Neural progenitor cell (in vitro differentiated cells): Measurements from ENCODE around the gene RBKS. TPM values are rescaled to one million over a fixed set of nuclear protein-coding genes. Genes with fewer than 3 reads are reported as not detected.

Experiments used
- DNase-seq: peaks from one replicate; pipeline ENCODE4 v3.0.0-alpha.2; 2016; ENCODE audit warnings: low spot score
- H2AFZ ChIP-seq: fragments of 200-600 bp; sonication (generic); replicated peaks from 2 replicates; pipeline ENCODE4 v1.6.1; 2016; ENCODE audit warnings: antibody characterized with exemption
- H3F3A ChIP-seq: fragments of 200-600 bp; sonication (generic); 2 replicates; pipeline ENCODE4 v1.6.1; 2016; ENCODE audit warnings: antibody characterized with exemption, low read depth
- H3K27ac ChIP-seq: fragments of 200-600 bp; sonication (generic); 2 replicates; pipeline ENCODE4 v1.5.1; 2016; ENCODE audit warnings: mild to moderate bottlenecking
- H3K27me3 ChIP-seq: fragments of 200-600 bp; sonication (generic); 2 replicates; pipeline ENCODE4 v1.6.1; 2016; ENCODE audit warnings: mild to moderate bottlenecking, moderate library complexity
- H3K36me3 ChIP-seq: fragments of 200-600 bp; sonication (generic); 2 replicates; pipeline ENCODE4 v1.5.1; 2016
- H3K4me1 ChIP-seq: fragments of 200-600 bp; sonication (generic); 2 replicates; pipeline ENCODE4 v1.6.1; 2016; ENCODE audit warnings: mixed run types
- H3K4me2 ChIP-seq: fragments of 200-600 bp; sonication (generic); 2 replicates; pipeline ENCODE4 v1.6.1; 2016
- H3K4me3 ChIP-seq: fragments of 200-600 bp; sonication (generic); 2 replicates; pipeline ENCODE4 v1.5.1; 2016
- H3K79me2 ChIP-seq: fragments of 200-600 bp; sonication (generic); 2 replicates; pipeline ENCODE4 v1.6.1; 2016; ENCODE audit warnings: low read depth
- H3K9ac ChIP-seq: fragments of 200-600 bp; sonication (generic); 2 replicates; pipeline ENCODE4 v1.6.1; 2016
- H3K9me3 ChIP-seq: fragments of 200-600 bp; sonication (generic); 2 replicates; pipeline ENCODE4 v1.5.1; 2016; ENCODE audit warnings: low read depth
- H4K20me1 ChIP-seq: fragments of 200-600 bp; sonication (generic); 2 replicates; pipeline ENCODE4 v1.6.1; 2016; ENCODE audit warnings: low read depth
- H3K27ac Mint-ChIP-seq: 3 replicates; pipeline ENCODE4 v1.8.0; 2021; ENCODE audit warnings: mixed read lengths
- H3K27me3 Mint-ChIP-seq: 2 replicates; pipeline ENCODE4 v1.8.0; 2022; ENCODE audit warnings: low read depth, mild to moderate bottlenecking, inconsistent platforms, moderate library complexity, mixed read lengths; ENCODE audit not compliant: insufficient read depth
- H3K36me3 Mint-ChIP-seq: 3 replicates; pipeline ENCODE4 v1.8.0; 2021; ENCODE audit warnings: mixed read lengths
- H3K4me1 Mint-ChIP-seq: 3 replicates; pipeline ENCODE4 v1.8.0; 2021; ENCODE audit warnings: mixed read lengths
- H3K4me3 Mint-ChIP-seq: 3 replicates; pipeline ENCODE4 v1.8.0; 2021; ENCODE audit warnings: mild to moderate bottlenecking, moderate library complexity, mixed read lengths
- H3K9me3 Mint-ChIP-seq: 3 replicates; pipeline ENCODE4 v1.8.0; 2020; ENCODE audit warnings: mixed read lengths
- CTCF ChIP-seq: fragments of 200-600 bp; sonication (generic); IDR thresholded peaks from 2 replicates; pipeline ENCODE4 v1.5.1; 2017; ENCODE audit warnings: antibody characterized with exemption, mild to moderate bottlenecking
- EZH2 ChIP-seq: fragments of 200-600 bp; sonication (generic); IDR thresholded peaks from 2 replicates; pipeline ENCODE4 v1.6.1; 2017; ENCODE audit warnings: antibody characterized with exemption, mild to moderate bottlenecking, moderate library complexity
- EZH2phosphoT487 ChIP-seq: fragments of 200-600 bp; sonication (generic); IDR thresholded peaks from 2 replicates; pipeline ENCODE4 v1.6.1; 2017; ENCODE audit warnings: antibody characterized with exemption
- total RNA-seq: library from RNA; depleted of rRNA; stranded (reverse); fragments of >200 nt; gene quantifications from 2 replicates; pipeline ENCODE4 v1.2.3, GENCODE V29; 2015; ENCODE audit warnings: low replicate concordance

Gene RBKS
- total RNA-seq, 1 donor from 2014 or later: 8.5 TPM

- Mint-ChIP-seq H3K4me3 (no peak overlapping the region), H3K4me1 (no peaks in the 10 kb centered on the region), H3K27ac (no peak overlapping the region), H3K36me3 (no peaks in the 10 kb centered on the region), H3K27me3 (peaks cover 2% of the 10 kb centered on the region), H3K9me3 (no peaks in the 10 kb centered on the region)
- Histone ChIP-seq H3K27me3 (no peaks in the 10 kb centered on the region), H3K9ac (no peak overlapping the region), H4K20me1 (no peaks in the 10 kb centered on the region), H2AFZ (no peak overlapping the region), H3K79me2 (no peaks in the 10 kb centered on the region), H3F3A (no peaks in the 10 kb centered on the region), H3K9me3 (no peaks in the 10 kb centered on the region), H3K4me1 (no peaks in the 10 kb centered on the region), H3K4me2 (no peak overlapping the region), H3K36me3 (no peaks in the 10 kb centered on the region), H3K4me3 (no peak overlapping the region), H3K27ac (no peak overlapping the region)
- no peak for DNase-seq
- no peak for TF ChIP-seq EZH2phosphoT487
- no peak for TF ChIP-seq EZH2
- no peak for TF ChIP-seq CTCF
These were observed 42.9 kb downstream of the RBKS start for GRCh38 chr2:27847333-27847732.

- H3K4me3 Mint-ChIP-seq: no peak overlapping the region
- H3K36me3 Mint-ChIP-seq: no peaks in the 10 kb centered on the region
- H3F3A ChIP-seq: no peaks in the 10 kb centered on the region
- H3K27ac ChIP-seq: no peak overlapping the region
- H3K9me3 Mint-ChIP-seq: no peaks in the 10 kb centered on the region
- H2AFZ ChIP-seq: no peak overlapping the region
- H3K9me3 ChIP-seq: no peaks in the 10 kb centered on the region
- no peaks in the 10 kb centered on the region for H3K36me3 ChIP-seq
- H3K27me3 ChIP-seq: no peaks in the 10 kb centered on the region
- peaks cover 2% of the 10 kb centered on the region for H3K27me3 Mint-ChIP-seq
- H3K4me1 Mint-ChIP-seq: no peaks in the 10 kb centered on the region
- H4K20me1 ChIP-seq: no peaks in the 10 kb centered on the region
- DNase-seq: no peak
- TF ChIP-seq EZH2phosphoT487 (no peak), CTCF (no peak), EZH2 (no peak)
- no peak overlapping the region for H3K4me2 ChIP-seq
- H3K27ac Mint-ChIP-seq: no peak overlapping the region
- no peaks in the 10 kb centered on the region for H3K4me1 ChIP-seq
- H3K79me2 ChIP-seq: no peaks in the 10 kb centered on the region
- H3K9ac ChIP-seq: no peak overlapping the region
- H3K4me3 ChIP-seq: no peak overlapping the region
These were observed 45.3 kb downstream of the RBKS start for GRCh38 chr2:27844821-27845255.

GRCh38 chr2:27843992-27844391, 46.2 kb downstream of the RBKS start:
- DNase-seq: no peak
- Mint-ChIP-seq H3K4me1 (no peaks in the 10 kb centered on the region), H3K9me3 (no peaks in the 10 kb centered on the region), H3K27me3 (peaks cover 2% of the 10 kb centered on the region), H3K36me3 (no peaks in the 10 kb centered on the region), H3K4me3 (no peak overlapping the region), H3K27ac (no peak overlapping the region)
- no peak overlapping the region for H2AFZ ChIP-seq
- no peaks in the 10 kb centered on the region for H3K9me3 ChIP-seq
- no peaks in the 10 kb centered on the region for H3F3A ChIP-seq
- no peaks in the 10 kb centered on the region for H4K20me1 ChIP-seq
- no peak overlapping the region for H3K27ac ChIP-seq
- no peaks in the 10 kb centered on the region for H3K27me3 ChIP-seq
- no peaks in the 10 kb centered on the region for H3K4me1 ChIP-seq
- H3K4me3 ChIP-seq: no peak overlapping the region
- H3K4me2 ChIP-seq: no peak overlapping the region
- no peak overlapping the region for H3K9ac ChIP-seq
- TF ChIP-seq EZH2phosphoT487 (no peak), EZH2 (no peak), CTCF (no peak)
- H3K36me3 ChIP-seq: no peaks in the 10 kb centered on the region
- no peaks in the 10 kb centered on the region for H3K79me2 ChIP-seq

- Histone ChIP-seq H3K27ac (no peak overlapping the region), H4K20me1 (no peaks in the 10 kb centered on the region), H3K4me1 (no peaks in the 10 kb centered on the region), H3K79me2 (no peaks in the 10 kb centered on the region), H3K4me2 (no peak overlapping the region), H3K9me3 (no peaks in the 10 kb centered on the region), H3K27me3 (no peaks in the 10 kb centered on the region), H2AFZ (no peak overlapping the region), H3K4me3 (no peak overlapping the region), H3K9ac (no peak overlapping the region), H3F3A (no peaks in the 10 kb centered on the region), H3K36me3 (no peaks in the 10 kb centered on the region)
- TF ChIP-seq CTCF (no peak), EZH2phosphoT487 (no peak), EZH2 (no peak)
- H3K36me3 Mint-ChIP-seq: no peaks in the 10 kb centered on the region
- H3K4me3 Mint-ChIP-seq: no peak overlapping the region
- no peak for DNase-seq
- peaks cover 2% of the 10 kb centered on the region for H3K27me3 Mint-ChIP-seq
- H3K27ac Mint-ChIP-seq: no peak overlapping the region
- no peaks in the 10 kb centered on the region for H3K4me1 Mint-ChIP-seq
- no peaks in the 10 kb centered on the region for H3K9me3 Mint-ChIP-seq
These were observed 47.3 kb downstream of the RBKS start for GRCh38 chr2:27842894-27843293.
